Activated T-helper 1 cell treated with anti-CD3 and anti-CD28 coated beads, Interleukin-12 subunit alpha, Interleukin-12 subunit beta, Interleukin-2, Interleukin-4 antibody, amounts not matched to agents 30 ng/mL and 10 ng/mL and 1 ng/mL, durations not matched to agents 14 hours and 24 hours and 36 hours (primary cell): ENCODE results near the gene S100A1. TPM values are rescaled to one million over a fixed set of nuclear protein-coding genes. Genes with fewer than 3 reads are reported as not detected.

Experiments
- DNase-seq: peaks from one replicate; pipeline ENCODE4 v3.0.0; 2021; ENCODE audit warnings: low spot score
- H3K27ac Mint-ChIP-seq: one replicate; pipeline ENCODE4 v1.8.0; 2021; ENCODE audit warnings: mild to moderate bottlenecking, mixed read lengths
- H3K27me3 Mint-ChIP-seq: one replicate; pipeline ENCODE4 v1.8.0; 2022; ENCODE audit warnings: mild to moderate bottlenecking, moderate library complexity, mixed read lengths; ENCODE audit not compliant: insufficient read depth
- H3K36me3 Mint-ChIP-seq: one replicate; pipeline ENCODE4 v1.8.0; 2021; ENCODE audit warnings: low read depth, mixed read lengths
- H3K4me1 Mint-ChIP-seq: one replicate; pipeline ENCODE4 v1.8.0; 2021; ENCODE audit warnings: low read depth, mixed read lengths
- H3K4me3 Mint-ChIP-seq: one replicate; pipeline ENCODE4 v1.8.0; 2021; ENCODE audit warnings: mild to moderate bottlenecking, moderate library complexity, mixed read lengths
- H3K9me3 Mint-ChIP-seq: one replicate; pipeline ENCODE4 v1.8.0; 2021; ENCODE audit warnings: mixed read lengths
- intact Hi-C: fragments of 100-400 bp; cut with micrococcal nuclease; formaldehyde crosslinking; loops from one replicate; pipeline ENCODE4 v1.15.1; 2024
- total RNA-seq: library from RNA; stranded (reverse); gene quantifications from 2 replicates; pipeline ENCODE4 v1.2.3, GENCODE V29; 2022

Gene S100A1
- total RNA-seq, 1 donor from 2014 or later, result not detected

- no peak within 1 kb of the TSS for H3K27ac Mint-ChIP-seq
Measured at GRCh38 chr1:153612755-153613331, 15.4 kb upstream of the S100A1 start, which contains the start of gene S100A16. Gene S100A16, minus strand, starts transcription at chr1:153613137. Its CDS starts 4,986 bp downstream, at chr1:153608151.

GRCh38 chr1:153613406-153613805 lies 14.8 kb upstream of the S100A1 start:
- Mint-ChIP-seq H3K9me3 (no peaks in the 10 kb centered on the region), H3K36me3 (no peaks in the 10 kb centered on the region), H3K27ac (no peak overlapping the region), H3K4me3 (no peak overlapping the region), H3K4me1 (peaks cover 8% of the 10 kb centered on the region), H3K27me3 (peaks cover 2% of the 10 kb centered on the region)
- intact Hi-C loops, result loop anchor here (10.0 kb wide), 1 partner anchor 259 kb away; the partner anchor contains the start of gene S100A9
- no peak for DNase-seq

More at GRCh38 chr1:153612755-153613331, 15.4 kb upstream of the S100A1 start, which contains the start of gene S100A16:
- intact Hi-C loops, result loop anchor here (10.0 kb wide), 1 partner anchor 258 kb away; the partner anchor contains the start of gene S100A9
- H3K9me3 Mint-ChIP-seq, result no peaks in the 10 kb centered on the region
- H3K4me3 Mint-ChIP-seq, result no peak within 1 kb of the TSS
- no peaks in the 10 kb centered on the region for H3K36me3 Mint-ChIP-seq
- no peak for DNase-seq
- H3K27me3 Mint-ChIP-seq, result peaks cover 2% of the 10 kb centered on the region
- H3K4me1 Mint-ChIP-seq, result peaks cover 5% of the 10 kb centered on the region

- Mint-ChIP-seq H3K27me3 (peaks cover 2% of the 10 kb centered on the region), H3K4me3 (no peak overlapping the region), H3K36me3 (no peaks in the 10 kb centered on the region), H3K27ac (no peak overlapping the region), H3K9me3 (no peaks in the 10 kb centered on the region), H3K4me1 (peaks cover 8% of the 10 kb centered on the region)
- no peak for DNase-seq
- intact Hi-C loops, result loop anchor here (10.0 kb wide), 1 partner anchor 260 kb away; the partner anchor contains the start of gene S100A9
Measured at GRCh38 chr1:153614189-153614900, 13.9 kb upstream of the S100A1 start.

- no peak overlapping the region for H3K4me3 Mint-ChIP-seq
- H3K9me3 Mint-ChIP-seq, result no peaks in the 10 kb centered on the region
- no peak for DNase-seq
- no peak overlapping the region for H3K27ac Mint-ChIP-seq
- peaks cover 2% of the 10 kb centered on the region for H3K27me3 Mint-ChIP-seq
- peaks cover 8% of the 10 kb centered on the region for H3K4me1 Mint-ChIP-seq
- no peaks in the 10 kb centered on the region for H3K36me3 Mint-ChIP-seq
- intact Hi-C loops, result loop anchor here (10.0 kb wide), 1 partner anchor 260 kb away; the partner anchor contains the start of gene S100A9
Measured at GRCh38 chr1:153614906-153615305, 13.3 kb upstream of the S100A1 start.

GRCh38 chr1:153615406-153615805 lies 12.8 kb upstream of the S100A1 start:
- Mint-ChIP-seq H3K27ac (no peak overlapping the region), H3K27me3 (peaks cover 2% of the 10 kb centered on the region), H3K9me3 (no peaks in the 10 kb centered on the region), H3K4me1 (peaks cover 8% of the 10 kb centered on the region), H3K4me3 (no peak overlapping the region), H3K36me3 (no peaks in the 10 kb centered on the region)
- no peak for DNase-seq
- intact Hi-C loops, result loop anchor here (10.0 kb wide), 1 partner anchor 261 kb away; the partner anchor contains the start of gene S100A9

GRCh38 chr1:153616144-153616916 lies 11.9 kb upstream of the S100A1 start, which contains the start of gene S100A14:
Gene S100A14, minus strand, starts transcription at chr1:153616325. Its CDS starts 467 bp downstream, at chr1:153615858.
- intact Hi-C loops, result loop anchor here (10.0 kb wide), 1 partner anchor 262 kb away; the partner anchor contains the start of gene S100A9
- Mint-ChIP-seq H3K9me3 (no peaks in the 10 kb centered on the region), H3K27ac (no peak within 1 kb of the TSS), H3K4me3 (no peak within 1 kb of the TSS), H3K4me1 (peaks cover 8% of the 10 kb centered on the region), H3K36me3 (no peaks in the 10 kb centered on the region), H3K27me3 (no peaks in the 10 kb centered on the region)
- DNase-seq, result no peak

GRCh38 chr1:153616917-153617311 lies 11.3 kb upstream of the S100A1 start:
- intact Hi-C loops, result loop anchor here (1.0 to 10.0 kb wide), 5 partner anchors 16 to 262 kb away; partner anchors contain the start of genes S100A6 and S100A9
- DNase-seq, result no peak
- H3K4me1 Mint-ChIP-seq, result peaks cover 8% of the 10 kb centered on the region
- no peaks in the 10 kb centered on the region for H3K36me3 Mint-ChIP-seq
- H3K27ac Mint-ChIP-seq, result no peak overlapping the region
- no peak overlapping the region for H3K4me3 Mint-ChIP-seq
- no peaks in the 10 kb centered on the region for H3K27me3 Mint-ChIP-seq
- H3K9me3 Mint-ChIP-seq, result no peaks in the 10 kb centered on the region

- peak; percentile 63 for DNase-seq
- Mint-ChIP-seq H3K4me1 (peaks cover 8% of the 10 kb centered on the region), H3K36me3 (no peaks in the 10 kb centered on the region), H3K9me3 (no peaks in the 10 kb centered on the region), H3K4me3 (no peak overlapping the region), H3K27me3 (no peaks in the 10 kb centered on the region), H3K27ac (no peak overlapping the region)
- intact Hi-C loops, result loop anchor here (1.0 to 10.0 kb wide), 5 partner anchors 16 to 263 kb away; partner anchors contain the start of genes S100A6 and S100A9
Measured at GRCh38 chr1:153617663-153618062, 10.6 kb upstream of the S100A1 start.

- Mint-ChIP-seq H3K4me1 (peaks cover 8% of the 10 kb centered on the region), H3K4me3 (no peak overlapping the region), H3K27ac (no peak overlapping the region), H3K36me3 (no peaks in the 10 kb centered on the region), H3K27me3 (no peaks in the 10 kb centered on the region), H3K9me3 (no peaks in the 10 kb centered on the region)
- intact Hi-C loops, result loop anchor here (10.0 kb wide), 1 partner anchor 264 kb away; the partner anchor contains the start of gene S100A9
- DNase-seq, result no peak
Measured at GRCh38 chr1:153619171-153619570, 9.1 kb upstream of the S100A1 start.

- Mint-ChIP-seq H3K4me3 (no peak overlapping the region), H3K9me3 (no peaks in the 10 kb centered on the region), H3K27ac (no peak overlapping the region), H3K4me1 (peaks cover under 1% of the 10 kb centered on the region), H3K27me3 (no peaks in the 10 kb centered on the region), H3K36me3 (no peaks in the 10 kb centered on the region)
- DNase-seq, result no peak
- intact Hi-C loops, result no loop called here
Measured at GRCh38 chr1:153623101-153623500, 5.1 kb upstream of the S100A1 start.

GRCh38 chr1:153624965-153625611 lies 3.1 kb upstream of the S100A1 start:
- H3K36me3 Mint-ChIP-seq, result no peaks in the 10 kb centered on the region

GRCh38 chr1:153626477-153626903 lies 1.7 kb upstream of the S100A1 start:
- H3K27ac Mint-ChIP-seq, result no peak overlapping the region

More at GRCh38 chr1:153624965-153625611, 3.1 kb upstream of the S100A1 start:
- Mint-ChIP-seq H3K9me3 (no peaks in the 10 kb centered on the region), H3K27ac (no peak overlapping the region), H3K4me1 (no peaks in the 10 kb centered on the region), H3K27me3 (no peaks in the 10 kb centered on the region), H3K4me3 (no peak overlapping the region)
- intact Hi-C loops, result no loop called here
- no peak for DNase-seq

More at GRCh38 chr1:153626477-153626903, 1.7 kb upstream of the S100A1 start:
- Mint-ChIP-seq H3K27me3 (no peaks in the 10 kb centered on the region), H3K36me3 (no peaks in the 10 kb centered on the region), H3K4me3 (no peak overlapping the region), H3K4me1 (peaks cover 9% of the 10 kb centered on the region), H3K9me3 (no peaks in the 10 kb centered on the region)
- no peak for DNase-seq
- intact Hi-C loops, result no loop called here
